Spleen (tissue), 7 donors: ENCODE results near the gene ST6GALNAC3.

Source experiments
- POLR2AphosphoS5 ChIP-seq, 3 donors: sonication (generic); formaldehyde crosslinking; IDR thresholded peaks; one replicate each; pipeline ENCODE4 v1.5.1; 2017; ENCODE audit warnings: antibody characterized with exemption in 3 of 3
- TF ChIP-seq, protein P1 (sequence below), 11 experiments: fragments of 200-600 bp in 7 of 11; fragments of 450-650 bp in 4 of 11; sonication (generic) in 4 of 11; IDR thresholded peaks in 8 of 11; conservative IDR thresholded peaks in 3 of 11; 1 replicate in 7 of 11; 2 replicates in 4 of 11; pipeline versions ENCODE4 v1.4.0 to v1.8.0; 2016 to 2021; ENCODE audit warnings: antibody characterized with exemption in 11 of 11, inconsistent platforms in 4 of 11, mild to moderate bottlenecking in 1 of 11
- donor health status: DM: no; HTN: no; CAD: no; lungs with moderate emphysema.
- donor health status: DM: no; HTN: no; CAD: no.
- donor health status: DM: no; HTN: no; CAD: no.

DNA sequence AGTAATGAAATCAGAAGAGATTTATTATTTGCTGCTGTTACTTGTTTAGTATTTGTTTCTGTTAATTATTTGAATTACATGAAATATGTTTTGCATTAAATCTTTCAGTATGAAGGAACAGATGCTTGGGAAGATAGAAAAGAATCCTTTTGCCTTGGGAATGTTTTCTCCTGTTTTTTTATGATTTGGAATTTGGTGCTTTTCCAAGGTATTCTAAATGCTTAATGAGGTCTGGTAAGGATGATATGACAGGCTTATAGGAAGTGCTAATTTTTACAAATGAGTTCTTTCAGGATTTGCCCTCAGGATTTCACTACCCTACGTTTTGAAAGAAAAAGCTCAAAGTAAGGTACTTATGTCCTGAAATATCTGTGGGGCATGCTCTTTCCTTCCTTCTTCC lies 25.6 kb upstream of the ST6GALNAC3 start:
- TF ChIP-seq, protein P1, sequence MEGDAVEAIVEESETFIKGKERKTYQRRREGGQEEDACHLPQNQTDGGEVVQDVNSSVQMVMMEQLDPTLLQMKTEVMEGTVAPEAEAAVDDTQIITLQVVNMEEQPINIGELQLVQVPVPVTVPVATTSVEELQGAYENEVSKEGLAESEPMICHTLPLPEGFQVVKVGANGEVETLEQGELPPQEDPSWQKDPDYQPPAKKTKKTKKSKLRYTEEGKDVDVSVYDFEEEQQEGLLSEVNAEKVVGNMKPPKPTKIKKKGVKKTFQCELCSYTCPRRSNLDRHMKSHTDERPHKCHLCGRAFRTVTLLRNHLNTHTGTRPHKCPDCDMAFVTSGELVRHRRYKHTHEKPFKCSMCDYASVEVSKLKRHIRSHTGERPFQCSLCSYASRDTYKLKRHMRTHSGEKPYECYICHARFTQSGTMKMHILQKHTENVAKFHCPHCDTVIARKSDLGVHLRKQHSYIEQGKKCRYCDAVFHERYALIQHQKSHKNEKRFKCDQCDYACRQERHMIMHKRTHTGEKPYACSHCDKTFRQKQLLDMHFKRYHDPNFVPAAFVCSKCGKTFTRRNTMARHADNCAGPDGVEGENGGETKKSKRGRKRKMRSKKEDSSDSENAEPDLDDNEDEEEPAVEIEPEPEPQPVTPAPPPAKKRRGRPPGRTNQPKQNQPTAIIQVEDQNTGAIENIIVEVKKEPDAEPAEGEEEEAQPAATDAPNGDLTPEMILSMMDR (IDR thresholded peaks at IDR 0.05 in 8 of 11, conservative IDR thresholded peaks at IDR 0.05 in 3 of 11): no peak
- TF ChIP-seq POLR2AphosphoS5 (IDR thresholded peaks at IDR 0.05): no peak
